ENCODE data around the gene PCNT. TPM values are rescaled to one million over a fixed set of nuclear protein-coding genes. Genes with fewer than 3 reads are reported as not detected.

PCNT gene
- total RNA-seq, 1 donor from 2014 or later: 58.4 TPM

DNA sequence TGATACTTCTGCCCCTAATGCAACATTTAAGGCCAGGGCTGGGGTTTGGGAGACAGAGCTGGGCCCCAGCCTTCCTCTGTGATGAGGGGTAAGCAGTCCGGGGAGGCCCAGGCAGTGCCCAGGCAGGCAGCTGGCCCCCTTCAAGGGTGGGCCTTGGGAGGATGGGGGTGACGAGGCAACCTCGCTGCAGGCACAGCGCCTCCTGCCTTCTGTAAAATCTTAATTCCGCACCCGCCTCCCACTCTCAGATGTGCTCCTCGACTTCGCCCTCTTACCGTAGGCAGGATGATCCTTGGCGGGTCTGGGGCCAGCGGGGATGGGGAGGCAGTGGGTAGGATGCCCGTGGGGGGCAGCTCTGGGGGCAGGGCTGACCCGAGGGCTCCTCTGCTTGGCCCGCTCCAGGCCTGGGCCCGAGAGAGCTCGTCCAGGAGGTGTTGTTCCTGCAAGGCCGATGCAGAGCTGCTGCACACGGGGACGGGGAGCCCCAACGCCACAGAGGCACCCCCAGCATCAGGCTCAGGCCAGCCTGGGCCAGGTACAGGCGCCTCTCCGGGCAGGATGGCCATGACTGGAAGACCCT is 9.4 kb upstream of the PCNT start:
- DNase-seq (ENCODE audit: low spot score): no peak
- peaks cover 19% of the 10 kb centered on the region for H3K36me3 Mint-ChIP-seq (ENCODE audit: low read depth)
- no peaks in the 10 kb centered on the region for H3K27me3 Mint-ChIP-seq (ENCODE audit: insufficient read depth)
- no peaks in the 10 kb centered on the region for H3K4me1 Mint-ChIP-seq (ENCODE audit: low read depth)
- intact Hi-C loops (cut with micrococcal nuclease): no loop called here
- H3K4me3 Mint-ChIP-seq: no peak overlapping the region
- H3K27ac Mint-ChIP-seq: no peak overlapping the region
- H3K9me3 Mint-ChIP-seq: no peaks in the 10 kb centered on the region

- H3K4me3 Mint-ChIP-seq: no peak overlapping the region
- no peak for DNase-seq (ENCODE audit: low spot score)
- H3K36me3 Mint-ChIP-seq (ENCODE audit: low read depth): peaks cover 15% of the 10 kb centered on the region
- no peaks in the 10 kb centered on the region for H3K27me3 Mint-ChIP-seq (ENCODE audit: insufficient read depth)
- H3K4me1 Mint-ChIP-seq (ENCODE audit: low read depth): peaks cover 17% of the 10 kb centered on the region
- no peaks in the 10 kb centered on the region for H3K9me3 Mint-ChIP-seq
- intact Hi-C loops (cut with micrococcal nuclease): no loop called here
- H3K27ac Mint-ChIP-seq: no peak overlapping the region
Observed at GRCh38 chr21:46316708-46317324, 7.1 kb upstream of the PCNT start.

- Mint-ChIP-seq H3K27ac (no peak overlapping the region), H3K9me3 (no peaks in the 10 kb centered on the region), H3K4me3 (no peak overlapping the region), H3K36me3 (ENCODE audit: low read depth) (peaks cover 11% of the 10 kb centered on the region), H3K4me1 (ENCODE audit: low read depth) (peaks cover 25% of the 10 kb centered on the region), H3K27me3 (ENCODE audit: insufficient read depth) (no peaks in the 10 kb centered on the region)
- DNase-seq (ENCODE audit: low spot score): no peak
- intact Hi-C loops (cut with micrococcal nuclease): no loop called here
Observed at GRCh38 chr21:46317710-46318463, 6.1 kb upstream of the PCNT start.

DNA sequence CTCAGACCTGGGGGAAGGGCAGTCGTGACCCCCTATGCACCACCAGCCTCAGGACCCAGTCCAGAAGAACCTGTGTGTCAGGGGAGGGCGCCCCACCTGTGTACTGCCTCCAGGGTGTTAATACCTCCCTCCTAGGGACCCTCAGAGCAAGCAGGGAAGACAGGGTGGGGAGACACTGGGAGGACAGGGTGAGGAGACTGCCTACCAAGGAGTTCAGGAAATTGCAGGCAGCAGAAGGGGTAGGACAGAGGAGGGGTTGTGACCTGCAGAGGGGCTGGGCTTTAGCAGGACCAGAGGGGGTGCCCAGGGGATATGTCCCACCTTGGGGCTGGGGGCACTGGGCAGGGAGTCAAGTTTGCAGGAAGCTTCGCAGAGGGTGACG is 5.5 kb upstream of the PCNT start:
- Mint-ChIP-seq H3K9me3 (no peaks in the 10 kb centered on the region), H3K27ac (no peak overlapping the region)

GRCh38 chr21:46319186-46319585 is 4.8 kb upstream of the PCNT start:
- Mint-ChIP-seq H3K27ac (no peak overlapping the region), H3K9me3 (no peaks in the 10 kb centered on the region), H3K27me3 (ENCODE audit: insufficient read depth) (no peaks in the 10 kb centered on the region), H3K4me3 (no peak overlapping the region), H3K36me3 (ENCODE audit: low read depth) (peaks cover 7% of the 10 kb centered on the region), H3K4me1 (ENCODE audit: low read depth) (peaks cover 29% of the 10 kb centered on the region)
- DNase-seq (ENCODE audit: low spot score): no peak
- intact Hi-C loops (cut with micrococcal nuclease): no loop called here

More for the DNA sequence above, 5.5 kb upstream of the PCNT start:
- Mint-ChIP-seq H3K4me1 (ENCODE audit: low read depth) (peaks cover 29% of the 10 kb centered on the region), H3K4me3 (no peak overlapping the region), H3K36me3 (ENCODE audit: low read depth) (peaks cover 11% of the 10 kb centered on the region), H3K27me3 (ENCODE audit: insufficient read depth) (no peaks in the 10 kb centered on the region)
- DNase-seq (ENCODE audit: low spot score): no peak
- intact Hi-C loops (cut with micrococcal nuclease): no loop called here

GRCh38 chr21:46320331-46320801 is 3.6 kb upstream of the PCNT start:
- Mint-ChIP-seq H3K27ac (peak overlapping the region; percentile 29), H3K36me3 (ENCODE audit: low read depth) (peaks cover 8% of the 10 kb centered on the region), H3K4me1 (ENCODE audit: low read depth) (peaks cover 30% of the 10 kb centered on the region), H3K9me3 (no peaks in the 10 kb centered on the region), H3K4me3 (peak overlapping the region; percentile 41), H3K27me3 (ENCODE audit: insufficient read depth) (no peaks in the 10 kb centered on the region)
- no peak for DNase-seq (ENCODE audit: low spot score)
- intact Hi-C loops (cut with micrococcal nuclease): loop anchor here (10.0 kb wide), 1 partner anchor 346 kb away; no protein-coding TSS in a partner anchor

- no peak for DNase-seq (ENCODE audit: low spot score)
- peaks cover 19% of the 10 kb centered on the region for H3K36me3 Mint-ChIP-seq (ENCODE audit: low read depth)
- peaks cover 43% of the 10 kb centered on the region for H3K4me1 Mint-ChIP-seq (ENCODE audit: low read depth)
Observed at GRCh38 chr21:46322351-46323226, 1.4 kb upstream of the PCNT start.

GRCh38 chr21:46323227-46323709 is 688 bp upstream of the PCNT start:
- peak overlapping the region; percentile 93 for H3K4me3 Mint-ChIP-seq
- H3K27ac Mint-ChIP-seq: peak overlapping the region; percentile 95
- H3K4me1 Mint-ChIP-seq (ENCODE audit: low read depth): peaks cover 43% of the 10 kb centered on the region
- intact Hi-C loops (cut with micrococcal nuclease): loop anchor here (2.0 to 10.0 kb wide), 2 partner anchors 46 to 348 kb away; no protein-coding TSS in a partner anchor
- H3K27me3 Mint-ChIP-seq (ENCODE audit: insufficient read depth): no peaks in the 10 kb centered on the region
- H3K9me3 Mint-ChIP-seq: no peaks in the 10 kb centered on the region
- DNase-seq (ENCODE audit: low spot score): peak; percentile 12
- peaks cover 21% of the 10 kb centered on the region for H3K36me3 Mint-ChIP-seq (ENCODE audit: low read depth)

More at GRCh38 chr21:46322351-46323226, 1.4 kb upstream of the PCNT start:
- H3K27me3 Mint-ChIP-seq (ENCODE audit: insufficient read depth): no peaks in the 10 kb centered on the region
- intact Hi-C loops (cut with micrococcal nuclease): loop anchor here (2.0 to 10.0 kb wide), 2 partner anchors 46 to 348 kb away; no protein-coding TSS in a partner anchor
- H3K9me3 Mint-ChIP-seq: no peaks in the 10 kb centered on the region
- peak overlapping the region; percentile 93 for H3K4me3 Mint-ChIP-seq
- peak overlapping the region; percentile 95 for H3K27ac Mint-ChIP-seq

GRCh38 chr21:46324390-46325072 is 575 bp downstream of the PCNT start:
- Mint-ChIP-seq H3K9me3 (no peaks in the 10 kb centered on the region), H3K4me1 (ENCODE audit: low read depth) (peaks cover 43% of the 10 kb centered on the region), H3K4me3 (peak overlapping the region; percentile 93), H3K27me3 (ENCODE audit: insufficient read depth) (no peaks in the 10 kb centered on the region), H3K36me3 (ENCODE audit: low read depth) (peaks cover 23% of the 10 kb centered on the region), H3K27ac (peak overlapping the region; percentile 79)
- DNase-seq (ENCODE audit: low spot score): peak; percentile 80
- intact Hi-C loops (cut with micrococcal nuclease): loop anchor here (1.0 to 10.0 kb wide), 7 partner anchors 38 to 350 kb away; partner anchors contain the start of genes DIP2A, LSS, PRMT2 and SPATC1L

GRCh38 chr21:46325073-46325912 is 1.3 kb downstream of the PCNT start:
- Mint-ChIP-seq H3K27me3 (ENCODE audit: insufficient read depth) (no peaks in the 10 kb centered on the region), H3K4me3 (peak overlapping the region; percentile 90), H3K9me3 (no peaks in the 10 kb centered on the region), H3K36me3 (ENCODE audit: low read depth) (peaks cover 23% of the 10 kb centered on the region), H3K4me1 (ENCODE audit: low read depth) (peaks cover 41% of the 10 kb centered on the region), H3K27ac (peak overlapping the region; percentile 79)
- intact Hi-C loops (cut with micrococcal nuclease): loop anchor here (10.0 kb wide), 1 partner anchor 350 kb away; no protein-coding TSS in a partner anchor
- peak; percentile 27 for DNase-seq (ENCODE audit: low spot score)

- DNase-seq (ENCODE audit: low spot score): no peak
- intact Hi-C loops (cut with micrococcal nuclease): loop anchor here (10.0 kb wide), 1 partner anchor 351 kb away; no protein-coding TSS in a partner anchor
- H3K4me1 Mint-ChIP-seq (ENCODE audit: low read depth): peaks cover 31% of the 10 kb centered on the region
- H3K27me3 Mint-ChIP-seq (ENCODE audit: insufficient read depth): no peaks in the 10 kb centered on the region
- H3K36me3 Mint-ChIP-seq (ENCODE audit: low read depth): peaks cover 27% of the 10 kb centered on the region
- peak overlapping the region; percentile 70 for H3K4me3 Mint-ChIP-seq
- H3K27ac Mint-ChIP-seq: peak overlapping the region; percentile 53
- no peaks in the 10 kb centered on the region for H3K9me3 Mint-ChIP-seq
Observed at GRCh38 chr21:46326110-46326703, 2.3 kb downstream of the PCNT start.

All from activated T-helper 1 cell treated with anti-CD3 and anti-CD28 coated beads, Interleukin-12 subunit alpha, Interleukin-12 subunit beta, Interleukin-2, Interleukin-4 antibody, amounts not matched to agents 30 ng/mL and 10 ng/mL and 1 ng/mL, durations not matched to agents 14 hours and 24 hours and 36 hours (primary cell).